Neural crest cell (in vitro differentiated cells): Measurements from ENCODE around the gene NXPH1. TPM values are rescaled to one million over a fixed set of nuclear protein-coding genes. Genes with fewer than 3 reads are reported as not detected.

Experiments
- DNase-seq: peaks from one replicate; pipeline ENCODE4 v3.0.0; 2021; ENCODE audit warnings: low read depth, mixed read lengths, low spot score
- H3K27ac Mint-ChIP-seq: one replicate; pipeline ENCODE4 v1.8.0; 2021; ENCODE audit warnings: mild to moderate bottlenecking, mixed read lengths; ENCODE audit not compliant: unreplicated experiment
- H3K27me3 Mint-ChIP-seq: 2 replicates; pipeline ENCODE4 v1.8.0; 2021; ENCODE audit warnings: low read depth, mild to moderate bottlenecking, mixed read lengths
- H3K36me3 Mint-ChIP-seq: 2 replicates; pipeline ENCODE4 v1.8.0; 2021; ENCODE audit warnings: low read depth, mild to moderate bottlenecking, mixed read lengths
- H3K4me1 Mint-ChIP-seq: 2 replicates; pipeline ENCODE4 v1.8.0; 2021; ENCODE audit warnings: mixed read lengths
- H3K4me3 Mint-ChIP-seq: one replicate; pipeline ENCODE4 v1.8.0; 2021; ENCODE audit warnings: mild to moderate bottlenecking, mixed read lengths
- H3K9me3 Mint-ChIP-seq: 2 replicates; pipeline ENCODE4 v1.8.0; 2021; ENCODE audit warnings: mixed read lengths
- CTCF ChIP-seq: fragments of 200-600 bp; sonication (generic); conservative IDR thresholded peaks from 2 replicates; pipeline ENCODE4 v1.5.0; 2021; ENCODE audit warnings: antibody characterized with exemption, mild to moderate bottlenecking
- total RNA-seq: library from RNA; stranded (reverse); gene quantifications from 2 replicates; pipeline ENCODE4 v1.2.1, GENCODE V29; 2021

Gene NXPH1
- total RNA-seq, 1 donor from 2014 or later = 1.0 TPM

- Mint-ChIP-seq H3K4me3 (no peak overlapping the region), H3K36me3 (no peaks in the 10 kb centered on the region), H3K9me3 (no peaks in the 10 kb centered on the region), H3K27ac (no peak overlapping the region), H3K27me3 (no peaks in the 10 kb centered on the region), H3K4me1 (peaks cover 20% of the 10 kb centered on the region)
- DNase-seq = no peak
- TF ChIP-seq CTCF = no peak
These were observed 127.1 kb downstream of the NXPH1 start for GRCh38 chr7:8560501-8560900.

- no peak for DNase-seq
- no peak overlapping the region for H3K27ac Mint-ChIP-seq
- H3K36me3 Mint-ChIP-seq = no peaks in the 10 kb centered on the region
- H3K4me1 Mint-ChIP-seq = peaks cover 20% of the 10 kb centered on the region
- no peak for TF ChIP-seq CTCF
- H3K27me3 Mint-ChIP-seq = no peaks in the 10 kb centered on the region
- no peak overlapping the region for H3K4me3 Mint-ChIP-seq
- no peaks in the 10 kb centered on the region for H3K9me3 Mint-ChIP-seq
These were observed 128.0 kb downstream of the NXPH1 start for GRCh38 chr7:8561449-8561848.

GRCh38 chr7:8564281-8564680 lies 130.9 kb downstream of the NXPH1 start:
- H3K4me1 Mint-ChIP-seq = peaks cover 20% of the 10 kb centered on the region
- H3K4me3 Mint-ChIP-seq = no peak overlapping the region
- TF ChIP-seq CTCF = no peak
- H3K36me3 Mint-ChIP-seq = no peaks in the 10 kb centered on the region
- H3K27ac Mint-ChIP-seq = no peak overlapping the region
- no peak for DNase-seq
- H3K9me3 Mint-ChIP-seq = no peaks in the 10 kb centered on the region
- no peaks in the 10 kb centered on the region for H3K27me3 Mint-ChIP-seq

- no peak for TF ChIP-seq CTCF
- no peaks in the 10 kb centered on the region for H3K36me3 Mint-ChIP-seq
- peaks cover 11% of the 10 kb centered on the region for H3K4me1 Mint-ChIP-seq
- no peak overlapping the region for H3K4me3 Mint-ChIP-seq
- H3K27me3 Mint-ChIP-seq = no peaks in the 10 kb centered on the region
- no peaks in the 10 kb centered on the region for H3K9me3 Mint-ChIP-seq
- DNase-seq = no peak
- no peak overlapping the region for H3K27ac Mint-ChIP-seq
These were observed 132.6 kb downstream of the NXPH1 start for GRCh38 chr7:8566016-8566415.

GRCh38 chr7:8567626-8568025 lies 134.2 kb downstream of the NXPH1 start:
- Mint-ChIP-seq H3K9me3 (no peaks in the 10 kb centered on the region), H3K27ac (no peak overlapping the region), H3K27me3 (no peaks in the 10 kb centered on the region), H3K36me3 (no peaks in the 10 kb centered on the region), H3K4me1 (no peaks in the 10 kb centered on the region), H3K4me3 (no peak overlapping the region)
- DNase-seq = no peak
- no peak for TF ChIP-seq CTCF

- TF ChIP-seq CTCF = no peak
- Mint-ChIP-seq H3K27me3 (no peaks in the 10 kb centered on the region), H3K9me3 (no peaks in the 10 kb centered on the region), H3K27ac (no peak overlapping the region), H3K36me3 (no peaks in the 10 kb centered on the region), H3K4me3 (no peak overlapping the region), H3K4me1 (no peaks in the 10 kb centered on the region)
- no peak for DNase-seq
These were observed 146.3 kb downstream of the NXPH1 start for GRCh38 chr7:8579661-8580194.
